ENCODE data around the gene SORL1-AS1.

The SORL1-AS1 gene

GRCh38 chr11:121476379-121477032, 23.7 kb upstream of the SORL1-AS1 start:
- no peaks in the 10 kb centered on the region for H4K20me1 ChIP-seq (ENCODE audit: insufficient read depth)
- no peak overlapping the region for H3K4me2 ChIP-seq
- no peak overlapping the region for H2AFZ ChIP-seq (ENCODE audit: low read depth)
- H3K36me3 ChIP-seq (replicated peaks in 1 of 2; ENCODE audit: control insufficient read depth in 1 of 2, insufficient read depth in 2 of 2, low read length in 1 of 2) = no peaks in the 10 kb centered on the region
- no peaks in the 10 kb centered on the region for H3F3A ChIP-seq (replicated peaks; ENCODE audit: insufficient read depth)
- CTCF ChIA-PET = no interaction called here
- no peak overlapping the region for H3K27ac ChIP-seq (ENCODE audit: low read depth in 2 of 2, low read length in 1 of 2)
- H3K4me1 ChIP-seq (ENCODE audit: control insufficient read depth in 1 of 2, insufficient read depth in 2 of 2, low read depth in 1 of 2, low read length in 1 of 2) = no peaks in the 10 kb centered on the region
- no peak overlapping the region for H3K9ac ChIP-seq
- 75% methylated on average over 5 of the region's 5 CpGs for WGBS (ENCODE audit: low lambda C conversion rate)
- H3K4me3 ChIP-seq (ENCODE audit: low read depth in 2 of 2, low read length in 1 of 2) = no peak overlapping the region
- POLR2A ChIA-PET = no interaction called here
- no peaks in the 10 kb centered on the region for H3K9me3 ChIP-seq
- no peaks in the 10 kb centered on the region for H3K27me3 ChIP-seq (ENCODE audit: insufficient read depth)
- TF ChIP-seq JUND (IDR thresholded peaks at IDR 0.05) (no peak), TCF12 (IDR thresholded peaks at IDR 0.05) (no peak), SIN3A (IDR thresholded peaks at IDR 0.05; ENCODE audit: borderline replicate concordance, low read depth, low read length) (no peak), GABPA (IDR thresholded peaks at IDR 0.05; ENCODE audit: low read depth) (no peak), USF1 (IDR thresholded peaks at IDR 0.05; ENCODE audit: borderline replicate concordance, low read depth) (no peak), IRF3 (IDR thresholded peaks at IDR 0.05; ENCODE audit: low read depth, low read length) (no peak), RXRA (IDR thresholded peaks at IDR 0.05; ENCODE audit: borderline replicate concordance, low read depth) (no peak), ZBTB33 (IDR thresholded peaks at IDR 0.05; ENCODE audit: borderline replicate concordance, low read depth) (no peak), NFIC (IDR thresholded peaks at IDR 0.05; ENCODE audit: borderline replicate concordance) (no peak), MEF2A (IDR thresholded peaks at IDR 0.05; ENCODE audit: borderline replicate concordance, low read depth) (no peak), EP300 (IDR thresholded peaks at IDR 0.05; ENCODE audit: borderline replicate concordance in 1 of 2, low read depth in 1 of 2, low read length in 1 of 2) (no peak), CHD2 (IDR thresholded peaks at IDR 0.05; ENCODE audit: low read length, partially characterized antibody) (no peak), ELF1 (IDR thresholded peaks at IDR 0.05) (no peak), GATA2 (CRISPR knock-in tag; IDR thresholded peaks at IDR 0.05) (no peak), USF2 (IDR thresholded peaks at IDR 0.05; ENCODE audit: borderline replicate concordance, low read depth, low read length) (no peak), RAD21 (IDR thresholded peaks at IDR 0.05; ENCODE audit: low read length) (no peak)
- DNase-seq = no peak
- H3K9me2 ChIP-seq = no peaks in the 10 kb centered on the region
- H3K79me2 ChIP-seq (ENCODE audit: insufficient read depth) = no peaks in the 10 kb centered on the region

Data from SK-N-SH (cell line).